GM12878 (cell line): ENCODE measurements around the gene TRAF3IP3. TPM values are rescaled to one million over a fixed set of nuclear protein-coding genes. Genes with fewer than 3 reads are reported as not detected.

ENCODE experiments used
- ATAC-seq: fragments of 200-7000 bp; cut with Tn5 transposase; 3 replicates; pipeline ENCODE4 v1.9.1; 2020; ENCODE audit warnings: mild to moderate bottlenecking, moderate library complexity
- BruUV-seq: library from RNA; stranded (reverse); fragments of 400-500 nt; replicated peaks from 2 replicates; lab custom pipeline; 2021; lab: Mats Ljungman, UMichigan
- CTCF ChIA-PET: fragments of 300-600 bp; sonication (Branson Sonifier 250); formaldehyde crosslinking; extraction: SDS; loops from one replicate; lab custom pipeline; 2021; ENCODE audit warnings: inconsistent platforms; lab: Yijun Ruan, JAX
- POLR2A ChIA-PET: fragments of 350-600 bp; formaldehyde crosslinking; extraction: SDS; loops from one replicate; lab custom pipeline; 2021; ENCODE audit warnings: inconsistent platforms; lab: Charles Lee
- RAD21 ChIA-PET: fragments of 300-600 bp; sonication (Branson Sonifier 250); formaldehyde crosslinking; loops from one replicate; lab custom pipeline; 2023; ENCODE audit warnings: antibody characterized with exemption; ENCODE audit not compliant: unreplicated experiment; lab: Charles Lee
- SMC1A ChIA-PET: fragments of 300-600 bp; sonication (Branson Sonifier 250); formaldehyde crosslinking; loops from one replicate; lab custom pipeline; 2023; ENCODE audit not compliant: unreplicated experiment, uncharacterized antibody; lab: Charles Lee
- DNase-seq: peaks from one replicate; pipeline ENCODE4 v3.0.0-alpha.2; 2011; ENCODE audit warnings: low read depth, low spot score
- FAIRE-seq: peaks from 3 replicates; lab custom pipeline; 2011; peaks lifted over from hg19 to GRCh38; lab: Jason Lieb, UNC
- H2AFZ ChIP-seq: 2 replicates; pipeline ENCODE4 v1.6.0; 2011; ENCODE audit warnings: low read depth, low read length, control low read depth; ENCODE audit not compliant: control insufficient read depth
- H3K27ac ChIP-seq: 2 replicates; pipeline ENCODE4 v1.5.1; 2011; ENCODE audit warnings: control low read depth; ENCODE audit not compliant: control insufficient read depth, insufficient read depth
- H3K27me3 ChIP-seq, 2 experiments: replicated peaks in 1 of 2; 2 replicates each; pipeline versions ENCODE4 v1.6.0 to v1.6.1; 2011; ENCODE audit warnings: low read length in 1 of 2; ENCODE audit not compliant: control insufficient read depth in 2 of 2, insufficient read depth in 2 of 2
- H3K36me3 ChIP-seq, 2 experiments: 2 replicates each; pipeline ENCODE4 v1.5.1; 2011; ENCODE audit warnings: low read length in 1 of 2; ENCODE audit not compliant: control insufficient read depth in 2 of 2, insufficient read depth in 2 of 2
- H3K4me1 ChIP-seq: 2 replicates; pipeline ENCODE4 v1.6.1; 2011; ENCODE audit warnings: mild to moderate bottlenecking, low read length, moderate library complexity, mixed read lengths; ENCODE audit not compliant: control insufficient read depth, insufficient read depth
- H3K4me2 ChIP-seq: 2 replicates; pipeline ENCODE4 v1.6.0; 2011; ENCODE audit warnings: control low read depth; ENCODE audit not compliant: control insufficient read depth, insufficient read depth
- H3K4me3 ChIP-seq: fragments of 200-600 bp; sonication (generic); 2 replicates; pipeline ENCODE4 v1.5.1; 2016
- H3K79me2 ChIP-seq: 2 replicates; pipeline ENCODE4 v1.6.0; 2011; ENCODE audit warnings: low read length; ENCODE audit not compliant: control insufficient read depth, insufficient read depth
- H3K9ac ChIP-seq: 2 replicates; pipeline ENCODE4 v1.8.0; 2011; ENCODE audit warnings: low read length, control low read depth, mixed read lengths; ENCODE audit not compliant: control insufficient read depth, insufficient read depth
- H3K9me3 ChIP-seq: replicated peaks from 3 replicates; pipeline ENCODE4 v1.5.1; 2011; ENCODE audit warnings: mild to moderate bottlenecking, low read length; ENCODE audit not compliant: control insufficient read depth, insufficient read depth
- H4K20me1 ChIP-seq: 2 replicates; pipeline ENCODE4 v1.6.0; 2011; ENCODE audit not compliant: control insufficient read depth, insufficient read depth
- ASH2L ChIP-seq: fragments of 300-600, 200-600 bp; sonication (generic); IDR thresholded peaks from 2 replicates; pipeline ENCODE4 v1.6.1; 2017; ENCODE audit warnings: low read depth, mild to moderate bottlenecking, borderline replicate concordance
- CHD1 ChIP-seq: IDR thresholded peaks from 2 replicates; pipeline ENCODE4 v1.6.1; 2012; ENCODE audit warnings: low read depth, low read length, improper control_type of control experiment
- DPF2 ChIP-seq: fragments of 450-650 bp; IDR thresholded peaks from 2 replicates; pipeline ENCODE4 v1.6.1; 2017; ENCODE audit warnings: mild to moderate bottlenecking
- FOS ChIP-seq: IDR thresholded peaks from 3 replicates; pipeline ENCODE4 v1.6.1; 2011; ENCODE audit warnings: borderline replicate concordance; ENCODE audit not compliant: insufficient read length; ENCODE audit errors: extremely low read depth
- KAT2A ChIP-seq: conservative IDR thresholded peaks from 2 replicates; pipeline ENCODE4 v1.6.1; 2011; ENCODE audit warnings: low read depth, low read length; ENCODE audit not compliant: control insufficient read depth
- LARP7 ChIP-seq: fragments of 450-650 bp; IDR thresholded peaks from 2 replicates; pipeline ENCODE4 v1.6.1; 2017; ENCODE audit warnings: mild to moderate bottlenecking
- MEF2A ChIP-seq: IDR thresholded peaks from 2 replicates; pipeline ENCODE4 v1.6.1; 2011; ENCODE audit warnings: low read depth, mild to moderate bottlenecking, low read length, moderate library complexity; ENCODE audit not compliant: insufficient read depth
- MEF2B ChIP-seq: fragments of 450-650 bp; IDR thresholded peaks from 2 replicates; pipeline ENCODE4 v1.6.1; 2018; ENCODE audit warnings: mild to moderate bottlenecking, moderate library complexity; ENCODE audit not compliant: partially characterized antibody, poor library complexity, severe bottlenecking
- NFYB ChIP-seq: IDR thresholded peaks from 2 replicates; pipeline ENCODE4 v1.6.1; 2011; ENCODE audit warnings: low read depth, mild to moderate bottlenecking, low read length, improper control_type of control experiment, moderate library complexity; ENCODE audit not compliant: insufficient read depth
- NR2C1 ChIP-seq: fragments of 450-650 bp; IDR thresholded peaks from 2 replicates; pipeline ENCODE4 v1.6.1; 2017; ENCODE audit warnings: antibody characterized with exemption, mild to moderate bottlenecking, moderate library complexity
- NR2F1 ChIP-seq: fragments of 450-650 bp; conservative IDR thresholded peaks from 2 replicates; pipeline ENCODE4 v1.6.1; 2017; ENCODE audit warnings: mild to moderate bottlenecking
- PAX5 ChIP-seq: IDR thresholded peaks from 2 replicates; pipeline ENCODE4 v1.6.1; 2011; ENCODE audit warnings: low read depth, low read length, borderline replicate concordance
- POU2F2 ChIP-seq: IDR thresholded peaks from 3 replicates; pipeline ENCODE4 v1.6.1; 2011; ENCODE audit warnings: low read depth, mild to moderate bottlenecking, low read length, borderline replicate concordance
- SMAD1 ChIP-seq: fragments of 450-650 bp; IDR thresholded peaks from 2 replicates; pipeline ENCODE4 v1.6.1; 2018; ENCODE audit warnings: mild to moderate bottlenecking, low read depth; ENCODE audit not compliant: partially characterized antibody
- SREBF2 ChIP-seq: IDR thresholded peaks from 2 replicates; pipeline ENCODE4 v1.6.1; 2012; ENCODE audit warnings: mild to moderate bottlenecking, low read length
- STAT1 ChIP-seq: fragments of 450-650 bp; conservative IDR thresholded peaks from 2 replicates; pipeline ENCODE4 v1.6.1; 2014; ENCODE audit warnings: antibody characterized with exemption, mild to moderate bottlenecking
- TCF12 ChIP-seq: IDR thresholded peaks from 2 replicates; pipeline ENCODE4 v1.6.1; 2011; ENCODE audit warnings: low read depth, mild to moderate bottlenecking, low read length
- TCF7 ChIP-seq: IDR thresholded peaks from 2 replicates; pipeline ENCODE4 v1.6.1; 2014; ENCODE audit warnings: antibody characterized with exemption, borderline replicate concordance
- ZNF217 ChIP-seq: fragments of 450-650 bp; IDR thresholded peaks from 2 replicates; pipeline ENCODE4 v1.6.1; 2017; ENCODE audit warnings: antibody characterized with exemption, mild to moderate bottlenecking
- WGBS: methylation state at CpG from one replicate; pipeline ENCODE4 v1.1.6; 2016; ENCODE audit warnings: low lambda C conversion rate; ENCODE audit not compliant: insufficient replicate concordance, insufficient coverage; ENCODE audit errors: missing lambda C conversion rate; 5-methylcytosine and 5-hydroxymethylcytosine counted together
- in situ Hi-C: fragments of 300-500 bp; cut with MboI; formaldehyde crosslinking; loops from 9 replicates; pipeline ENCODE4 v1.14.3; 2018; ENCODE audit warnings: mixed read lengths
- intact Hi-C: fragments of 100-400 bp; cut with micrococcal nuclease; formaldehyde crosslinking; loops from one replicate; pipeline ENCODE4 v1.14.2; 2022; ENCODE audit not compliant: unreplicated experiment
- polyA plus RNA-seq, 11 experiments: library from polyadenylated mRNA; depleted of rRNA in 4 of 11; unstranded in 6 of 11; stranded (reverse) in 5 of 11; fragments of >200 nt; fragmentation: Nextera tagmentation in 4 of 11; fragmentation: Illumina TruSeq in 1 of 11; extraction: Ambion mirVana in 4 of 11; extraction: Trizol in 1 of 11; gene quantifications; 1 replicate in 1 of 11; 2 replicates in 10 of 11; pipeline versions ENCODE4 v1.2.1 to v1.2.3, GENCODE V29; 2011 to 2016; ENCODE audit warnings: inconsistent platforms in 2 of 11, missing spikeins in 2 of 11, low read depth in 1 of 11
- total RNA-seq, 4 experiments: library from RNA; depleted of rRNA in 3 of 4; stranded (reverse); fragments of >200 nt in 3 of 4; fragmentation: Illumina TruSeq in 1 of 4; extraction: Trizol in 1 of 4; gene quantifications; 2 replicates each; pipeline versions ENCODE4 v1.2.1 to v1.2.3, GENCODE V29; 2013 to 2021
- TF ChIP-seq, protein P1 (sequence below): fragments of 450-650 bp; IDR thresholded peaks from 2 replicates; pipeline ENCODE4 v1.6.1; 2017; ENCODE audit warnings: borderline replicate concordance
- TF ChIP-seq, protein P2 (sequence below): IDR thresholded peaks from 2 replicates; pipeline ENCODE4 v1.6.1; 2012; ENCODE audit warnings: low read depth, low read length, improper control_type of control experiment

Gene TRAF3IP3
- total and polyA plus RNA-seq, 10 of the 15 experiments (the other 5 are each of a cell fraction or from before 2014, with no cell fraction given) = 61.6 to 121 (median 96.5) TPM

DNA sequence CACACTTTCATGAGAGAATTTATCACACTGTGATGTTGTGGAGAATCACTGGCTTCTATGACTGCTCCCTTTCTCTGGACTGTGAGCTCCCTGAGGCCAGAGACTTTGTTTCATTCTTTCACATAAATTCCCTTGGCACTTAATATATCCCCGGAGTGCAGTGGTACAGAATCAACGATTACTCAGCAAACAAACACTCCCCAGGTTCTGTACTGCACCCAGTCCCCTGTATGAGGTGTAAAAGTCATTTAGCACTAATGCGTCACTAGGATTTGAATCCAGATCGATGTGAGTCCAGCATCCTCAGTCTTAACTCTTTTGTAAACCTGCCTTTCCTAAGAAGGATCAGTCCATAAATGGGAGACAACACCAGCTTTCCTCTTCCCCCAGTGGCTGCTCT, 65.1 kb downstream of the TRAF3IP3 start (continued):
- TF ChIP-seq KAT2A (no peak), MEF2B (no peak), PAX5 (no peak)

DNA sequence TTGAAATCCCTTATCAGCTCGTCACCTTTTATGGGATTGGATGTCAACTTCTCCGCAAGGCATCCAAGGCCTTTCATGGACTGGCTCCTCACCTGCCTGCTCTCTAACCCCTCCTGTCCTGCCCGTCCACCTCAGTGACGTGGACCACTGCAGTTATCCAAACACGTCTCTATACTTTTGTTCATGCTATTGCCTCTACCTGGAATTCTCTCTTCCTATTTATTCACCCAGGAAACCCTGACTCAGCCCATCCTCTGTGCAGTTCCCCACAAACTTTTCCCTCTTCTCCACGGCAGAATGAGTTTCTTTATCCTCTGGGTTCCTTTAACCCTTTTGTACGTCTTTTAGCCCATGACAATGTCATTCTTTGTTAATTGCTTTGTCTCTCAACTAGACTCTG, 66.9 kb downstream of the TRAF3IP3 start:
- H3K4me2 ChIP-seq = no peak overlapping the region
- CTCF ChIA-PET = interaction anchor here (0.9 to 7.4 kb wide), 27 partner anchors 8 to 494 kb away, joined by 3 to 78 read pairs (median 7); partner anchors contain the start of genes C1orf74, G0S2, IRF6 and TRAF3IP3
- H3K9ac ChIP-seq = no peak overlapping the region
- H2AFZ ChIP-seq = no peak overlapping the region
- H3K79me2 ChIP-seq = no peaks in the 10 kb centered on the region
- no peaks in the 10 kb centered on the region for H3K9me3 ChIP-seq
- no peaks in the 10 kb centered on the region for H4K20me1 ChIP-seq
- intact Hi-C loops = loop anchor here (10.0 kb wide), 1 partner anchor 248 kb away; no protein-coding TSS in a partner anchor
- DNase-seq (no peak), FAIRE-seq (no peak), ATAC-seq (no peak)
- POLR2A ChIA-PET = interaction anchor here (1.1 kb wide), 1 partner anchor 8 kb away, joined by 4 read pairs; no protein-coding TSS in a partner anchor
- no peak overlapping the region for H3K4me3 ChIP-seq
- RAD21 ChIA-PET = interaction anchor here (0.8 to 2.0 kb wide), 8 partner anchors 12 to 253 kb away, joined by 3 to 11 read pairs (median 4); partner anchors contain the start of gene TRAF3IP3
- no peak overlapping the region for H3K27ac ChIP-seq
- WGBS = 61% methylated on average over 7 of the region's 7 CpGs
- no peaks in the 10 kb centered on the region for H3K4me1 ChIP-seq
- TF ChIP-seq NR2C1 (no peak), NR2F1 (no peak), TCF12 (no peak), TCF7 (no peak), ZNF217 (no peak), STAT1 (no peak), FOS (no peak), DPF2 (no peak), NFYB (no peak), SMAD1 (no peak), LARP7 (no peak), MEF2A (no peak), CHD1 (no peak), ASH2L (no peak), SREBF2 (no peak), POU2F2 (no peak), MEF2B (no peak)
- TF ChIP-seq, protein P1, sequence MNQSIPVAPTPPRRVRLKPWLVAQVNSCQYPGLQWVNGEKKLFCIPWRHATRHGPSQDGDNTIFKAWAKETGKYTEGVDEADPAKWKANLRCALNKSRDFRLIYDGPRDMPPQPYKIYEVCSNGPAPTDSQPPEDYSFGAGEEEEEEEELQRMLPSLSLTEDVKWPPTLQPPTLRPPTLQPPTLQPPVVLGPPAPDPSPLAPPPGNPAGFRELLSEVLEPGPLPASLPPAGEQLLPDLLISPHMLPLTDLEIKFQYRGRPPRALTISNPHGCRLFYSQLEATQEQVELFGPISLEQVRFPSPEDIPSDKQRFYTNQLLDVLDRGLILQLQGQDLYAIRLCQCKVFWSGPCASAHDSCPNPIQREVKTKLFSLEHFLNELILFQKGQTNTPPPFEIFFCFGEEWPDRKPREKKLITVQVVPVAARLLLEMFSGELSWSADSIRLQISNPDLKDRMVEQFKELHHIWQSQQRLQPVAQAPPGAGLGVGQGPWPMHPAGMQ = no peak
- TF ChIP-seq, protein P2, sequence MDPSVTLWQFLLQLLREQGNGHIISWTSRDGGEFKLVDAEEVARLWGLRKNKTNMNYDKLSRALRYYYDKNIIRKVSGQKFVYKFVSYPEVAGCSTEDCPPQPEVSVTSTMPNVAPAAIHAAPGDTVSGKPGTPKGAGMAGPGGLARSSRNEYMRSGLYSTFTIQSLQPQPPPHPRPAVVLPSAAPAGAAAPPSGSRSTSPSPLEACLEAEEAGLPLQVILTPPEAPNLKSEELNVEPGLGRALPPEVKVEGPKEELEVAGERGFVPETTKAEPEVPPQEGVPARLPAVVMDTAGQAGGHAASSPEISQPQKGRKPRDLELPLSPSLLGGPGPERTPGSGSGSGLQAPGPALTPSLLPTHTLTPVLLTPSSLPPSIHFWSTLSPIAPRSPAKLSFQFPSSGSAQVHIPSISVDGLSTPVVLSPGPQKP = no peak
- BruUV-seq = no TSS peak
- SMC1A ChIA-PET = interaction anchor here (0.8 to 5.0 kb wide), 13 partner anchors 10 to 69 kb away, joined by 3 to 49 read pairs (median 5); partner anchors contain the start of genes C1orf74 and TRAF3IP3
- no peaks in the 10 kb centered on the region for H3K36me3 ChIP-seq
- in situ Hi-C loops = no loop called here
- H3K27me3 ChIP-seq = no peaks in the 10 kb centered on the region; a peak in 1 of 4 replicates
